Cortex of kidney (tissue), 1 donor: ENCODE data around the gene ZAR1L.

Experiments used
- DNase-seq: peaks from one replicate; lab custom pipeline; 2025; lab: John Stamatoyannopoulos, UW

ZAR1L gene

GRCh38 chr13:32302461-32302860 is 12.7 kb downstream of the ZAR1L start:
- DNase-seq = no peak

GRCh38 chr13:32300920-32301319 is 14.2 kb downstream of the ZAR1L start:
- DNase-seq = no peak

GRCh38 chr13:32300406-32300805 is 14.8 kb downstream of the ZAR1L start:
- DNase-seq = no peak

- DNase-seq = no peak
These were observed 15.3 kb downstream of the ZAR1L start for GRCh38 chr13:32299893-32300292.

- no peak for DNase-seq
These were observed 16.5 kb downstream of the ZAR1L start for GRCh38 chr13:32298695-32299094.

DNA sequence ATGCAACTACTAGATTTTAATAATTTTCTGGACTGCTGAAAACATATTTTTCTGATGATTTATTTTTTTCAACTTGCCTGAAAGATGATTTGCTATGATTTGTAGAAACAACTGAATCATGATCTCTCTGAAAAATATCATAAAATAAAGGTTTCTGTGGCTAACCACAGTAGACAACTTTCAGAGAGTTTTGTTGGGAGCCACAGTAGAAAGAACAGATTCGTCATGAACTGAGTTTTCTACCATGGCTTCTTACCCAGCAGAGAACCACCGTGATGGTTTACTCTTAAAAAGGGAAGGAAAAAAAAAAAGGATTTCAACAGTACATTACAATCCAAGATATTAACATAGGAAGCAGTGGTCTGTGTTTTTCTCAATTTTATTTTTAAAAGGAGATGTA is 18.0 kb downstream of the ZAR1L start:
- DNase-seq = no peak

DNA sequence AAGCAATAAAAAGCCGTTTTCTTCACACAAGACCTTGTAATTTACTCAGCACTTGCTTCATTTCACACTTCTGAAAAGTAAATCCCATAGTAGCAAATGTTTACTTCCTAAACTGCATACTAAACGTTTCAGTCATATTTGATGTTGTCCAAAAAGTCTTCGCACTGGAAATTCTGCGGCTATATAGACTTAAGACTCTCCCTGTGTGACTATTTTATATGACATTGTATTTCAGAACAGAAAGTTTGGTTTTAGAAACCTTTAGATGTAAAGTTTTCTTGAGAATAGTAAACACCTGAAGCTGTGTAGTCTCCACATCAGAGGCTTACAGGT is 29.6 kb downstream of the ZAR1L start:
- DNase-seq = no peak

- no peak for DNase-seq
These were observed 30.1 kb downstream of the ZAR1L start for GRCh38 chr13:32284927-32285632.

DNA sequence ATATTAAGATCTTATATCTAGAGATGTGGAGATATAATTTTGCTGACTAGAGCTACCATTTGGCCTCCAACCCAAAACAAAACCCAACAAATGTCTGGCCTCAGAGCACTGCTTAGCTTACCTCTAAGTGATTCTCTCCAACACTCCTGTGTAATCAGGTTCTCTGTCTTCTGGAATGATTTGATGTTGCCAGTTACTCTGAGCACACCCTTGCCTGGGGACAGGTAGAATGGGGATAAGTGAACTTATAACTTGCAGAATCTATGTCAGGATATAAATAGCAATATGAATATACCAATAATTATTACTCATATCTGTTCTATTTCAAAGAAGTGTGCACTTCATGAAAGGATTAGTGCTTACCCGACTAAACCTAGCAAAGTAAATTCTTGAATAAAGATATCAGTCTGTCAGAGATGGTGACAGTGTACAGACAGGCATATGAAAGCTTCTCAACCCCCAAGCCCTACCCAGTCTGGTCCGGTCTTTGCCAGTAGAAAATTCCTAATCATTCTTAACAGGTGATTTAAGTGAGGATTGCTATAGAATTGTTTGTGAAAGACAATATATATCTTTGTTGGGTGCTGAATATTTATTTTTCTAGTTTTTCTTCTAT is 33.0 kb downstream of the ZAR1L start:
- DNase-seq = no peak

DNA sequence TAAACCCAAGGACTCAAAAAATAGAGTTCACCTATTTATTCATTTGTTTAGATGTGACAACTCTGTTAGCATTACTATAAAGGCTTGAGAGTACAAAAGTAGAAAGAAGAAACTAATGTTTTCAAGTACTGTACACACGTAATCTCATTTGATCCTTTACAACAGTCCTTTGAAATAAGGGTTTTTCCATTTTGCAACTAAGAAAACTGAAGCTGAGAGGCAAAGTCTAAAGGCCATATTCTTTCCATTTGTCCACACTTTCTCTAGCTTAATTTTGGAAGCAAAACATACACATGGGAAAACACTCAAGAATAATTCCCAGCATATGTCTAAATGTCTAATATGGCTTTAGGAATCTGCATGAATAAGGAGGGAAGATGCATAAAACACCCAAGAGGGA is 34.1 kb downstream of the ZAR1L start:
- DNase-seq = no peak

DNA sequence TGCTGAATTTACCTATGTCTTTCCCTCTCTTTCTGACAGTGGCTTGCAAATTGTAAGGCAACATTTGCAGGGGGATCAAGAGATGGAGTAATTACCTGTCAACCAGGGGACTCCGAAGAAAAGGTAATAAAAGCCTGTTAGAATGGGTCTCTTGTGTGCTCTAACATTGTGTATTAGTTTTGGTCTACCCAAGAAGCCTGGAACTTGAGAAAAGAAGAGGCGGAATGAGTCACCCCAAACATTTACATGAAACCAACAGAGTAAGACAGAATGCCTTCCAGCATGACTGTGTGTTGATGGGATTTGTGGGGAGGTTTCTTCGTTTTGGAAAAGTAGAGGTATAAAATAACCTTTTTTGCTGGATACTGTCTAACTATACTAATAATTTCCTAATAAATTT is 36.7 kb downstream of the ZAR1L start:
- no peak for DNase-seq

DNA sequence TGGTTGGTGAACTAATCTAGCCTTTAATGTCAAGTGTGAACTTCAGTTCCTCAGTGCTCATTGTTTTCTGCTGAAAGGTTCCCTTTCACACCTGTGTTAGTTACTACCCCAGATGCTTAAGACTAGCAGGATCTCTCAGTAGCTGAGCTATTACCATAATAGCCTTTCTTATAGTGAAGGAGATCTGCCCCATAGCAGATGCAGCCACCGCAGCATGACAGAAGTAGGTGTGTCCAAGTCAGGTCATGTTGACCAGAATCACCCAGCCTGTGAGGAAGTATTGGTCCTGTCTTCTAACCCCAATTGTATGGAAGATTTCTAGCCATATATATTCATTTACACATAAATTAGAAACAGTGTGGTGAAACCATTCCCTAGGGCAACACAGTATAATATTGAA is 37.3 kb downstream of the ZAR1L start:
- DNase-seq = no peak

DNA sequence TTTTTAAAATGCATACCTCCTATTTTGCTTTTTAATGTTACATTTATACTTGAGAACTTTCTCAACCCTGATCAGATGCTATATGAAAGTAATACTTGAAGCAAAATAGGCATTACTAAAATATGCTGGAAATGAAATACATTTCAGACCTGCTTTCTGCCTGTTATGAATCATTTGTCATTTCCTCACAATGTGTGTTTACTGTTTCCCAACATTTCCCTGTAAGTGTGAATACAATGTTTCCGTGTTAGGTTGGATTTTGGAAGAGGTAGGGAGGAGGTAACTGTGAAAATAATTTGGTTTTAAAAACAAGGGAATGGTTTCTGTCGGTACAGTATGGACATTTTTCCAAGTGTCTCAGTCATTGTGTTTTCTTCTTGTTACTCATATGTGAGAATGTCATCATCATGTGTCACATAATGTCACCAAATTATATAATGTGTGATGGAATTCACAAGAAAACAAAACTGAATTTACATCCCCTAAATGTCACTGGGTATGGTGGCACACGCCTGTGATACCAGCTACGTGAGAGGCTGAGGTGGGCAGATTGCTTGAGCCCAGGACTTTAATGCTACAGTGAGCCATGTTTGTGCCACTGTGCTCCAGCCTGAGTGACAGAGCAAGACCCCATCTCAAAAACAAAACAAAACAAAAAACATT is 43.0 kb downstream of the ZAR1L start:
- no peak for DNase-seq

DNA sequence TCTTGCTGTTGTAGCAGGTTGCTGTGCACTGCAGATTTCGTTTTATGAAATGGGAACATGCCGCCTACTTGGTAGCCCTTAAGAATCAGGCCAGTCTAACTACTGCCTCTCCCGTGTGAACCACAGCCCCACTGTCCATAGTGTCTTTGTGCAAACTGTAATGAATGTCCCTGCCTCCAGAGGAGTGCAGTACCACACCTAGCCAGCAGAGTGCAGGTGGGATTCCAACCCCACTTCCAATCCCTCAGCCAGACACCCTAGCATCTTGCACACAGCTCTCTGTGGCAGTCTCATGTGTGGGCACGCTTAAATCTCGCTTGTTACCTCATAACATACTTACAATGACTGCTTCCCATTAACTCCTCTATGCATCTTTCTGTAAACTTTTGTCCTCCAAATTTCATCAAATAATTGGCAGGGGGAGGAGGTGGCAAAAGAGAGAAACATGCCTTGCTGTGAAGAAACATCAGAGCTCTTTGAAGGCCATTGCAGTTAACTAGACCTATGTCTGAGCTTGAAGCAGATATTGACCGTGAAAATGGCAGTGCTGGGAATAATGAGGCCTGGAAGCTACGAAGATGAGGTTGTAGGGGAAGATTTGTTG is 47.2 kb downstream of the ZAR1L start:
- DNase-seq = no peak

DNA sequence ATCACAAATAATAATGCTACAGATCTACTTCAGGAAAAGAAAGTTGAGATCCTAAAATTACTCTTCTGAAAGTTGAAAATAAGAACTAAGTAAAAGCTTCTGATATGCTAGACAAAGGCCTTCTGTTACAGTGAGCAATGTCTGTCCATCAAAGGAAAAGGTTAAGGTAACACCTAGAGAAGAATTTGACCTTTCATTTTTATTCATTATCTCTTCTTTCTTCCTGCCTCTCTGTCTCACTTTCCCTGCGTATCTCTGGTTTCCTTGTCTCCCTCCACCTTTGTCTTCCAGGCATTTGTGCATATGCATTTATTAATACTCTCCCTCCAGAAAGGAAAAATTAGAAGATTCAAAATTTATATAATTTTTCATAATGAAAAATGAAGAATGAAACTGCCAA is 49.0 kb downstream of the ZAR1L start:
- DNase-seq = no peak

GRCh38 chr13:32265726-32266125 is 49.4 kb downstream of the ZAR1L start:
- no peak for DNase-seq

DNA sequence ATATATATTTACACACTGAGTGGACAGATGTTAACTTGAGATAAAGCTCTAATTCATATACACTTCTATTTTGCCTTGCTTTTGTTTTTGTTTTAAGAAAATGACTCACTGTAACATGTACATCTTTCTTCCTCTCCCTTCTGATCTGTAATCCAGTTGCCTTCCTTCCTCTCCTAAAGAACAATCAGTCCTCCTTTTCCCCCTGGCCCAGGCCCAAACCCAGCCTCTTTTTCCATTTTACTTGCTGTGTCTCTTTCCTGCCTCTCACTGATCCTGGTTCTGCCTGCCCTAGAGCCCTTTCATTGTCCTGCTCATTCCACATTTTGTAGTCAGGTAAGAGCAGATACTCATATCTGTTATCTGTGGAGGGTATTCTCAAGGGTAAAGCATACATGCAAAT is 50.8 kb downstream of the ZAR1L start:
- DNase-seq = no peak

- no peak for DNase-seq
These were observed 52.5 kb downstream of the ZAR1L start for GRCh38 chr13:32262619-32263018.

DNA sequence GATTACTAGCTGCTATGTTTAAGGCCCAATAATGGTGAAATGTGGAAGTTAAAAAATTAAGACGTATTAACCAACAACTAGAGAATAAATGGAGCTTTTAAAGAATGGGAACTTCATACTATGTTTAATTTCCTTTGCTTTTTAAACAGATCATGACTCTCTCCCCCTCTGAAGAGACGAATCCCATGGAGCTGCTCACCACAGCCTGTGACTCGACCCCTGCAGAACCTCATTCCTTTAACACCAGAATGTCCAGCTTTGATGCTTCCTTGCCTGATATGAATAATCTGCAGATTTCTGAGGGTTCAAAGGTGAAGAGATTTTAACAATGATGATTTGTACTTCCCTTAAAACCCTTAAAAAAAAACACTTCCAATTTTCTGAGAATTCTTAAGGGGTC is 53.0 kb downstream of the ZAR1L start:
- DNase-seq = no peak

DNA sequence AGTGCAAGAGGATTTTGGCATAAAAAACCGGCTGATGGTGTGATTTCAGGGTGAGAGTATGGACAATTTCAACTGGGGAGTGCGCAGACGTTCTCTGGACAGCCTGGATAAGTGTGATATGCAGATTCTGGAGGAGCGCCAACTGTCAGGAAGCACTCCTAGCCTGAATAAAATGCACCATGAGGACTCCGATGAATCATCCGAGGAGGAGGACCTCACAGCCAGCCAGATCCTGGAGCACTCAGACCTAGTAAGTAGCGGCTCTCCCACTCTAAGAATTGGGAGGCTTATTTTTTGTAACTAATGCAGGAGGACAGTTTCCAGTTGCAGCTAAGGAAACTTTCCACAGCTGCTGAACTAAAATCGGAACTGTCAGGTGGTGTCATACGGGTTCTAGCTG is 53.6 kb downstream of the ZAR1L start:
- DNase-seq = no peak

DNA sequence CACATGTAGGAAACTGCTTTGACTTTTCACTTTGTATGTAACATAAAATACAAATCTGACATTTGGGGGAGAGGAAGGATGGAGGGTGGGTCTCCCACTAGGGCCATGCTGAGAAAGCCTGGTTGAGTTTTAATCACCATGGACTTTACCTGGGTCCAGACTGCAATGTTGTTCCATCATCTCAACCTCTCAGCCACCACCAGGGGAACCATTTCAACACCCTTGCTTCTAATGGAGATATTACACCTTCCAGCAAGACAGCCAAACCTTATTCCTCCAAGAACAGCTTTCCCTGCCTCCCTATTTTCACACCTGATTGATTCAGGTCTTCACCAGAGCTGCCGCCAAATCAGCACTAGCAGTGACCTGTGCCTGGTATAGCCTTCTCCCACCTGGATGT is 56.0 kb downstream of the ZAR1L start:
- no peak for DNase-seq

DNA sequence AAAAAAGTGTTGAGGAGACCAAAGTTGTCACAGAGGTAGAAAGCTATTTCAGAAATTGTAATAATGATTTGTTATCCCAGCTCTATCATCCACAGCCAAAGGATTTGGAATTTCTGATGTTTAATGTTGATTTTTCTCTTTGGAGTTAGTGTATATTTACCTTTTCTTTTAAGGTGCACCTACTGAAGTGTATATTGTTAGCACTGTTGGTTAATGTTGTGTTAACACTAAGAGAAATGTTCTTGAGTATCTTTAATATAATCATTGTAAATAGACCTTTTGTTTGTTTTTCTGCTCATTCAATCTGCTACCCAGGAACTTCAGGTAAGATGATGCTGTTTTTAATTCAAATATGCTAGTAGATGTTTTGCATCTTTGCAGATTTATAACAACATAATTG is 57.5 kb downstream of the ZAR1L start:
- no peak for DNase-seq

DNA sequence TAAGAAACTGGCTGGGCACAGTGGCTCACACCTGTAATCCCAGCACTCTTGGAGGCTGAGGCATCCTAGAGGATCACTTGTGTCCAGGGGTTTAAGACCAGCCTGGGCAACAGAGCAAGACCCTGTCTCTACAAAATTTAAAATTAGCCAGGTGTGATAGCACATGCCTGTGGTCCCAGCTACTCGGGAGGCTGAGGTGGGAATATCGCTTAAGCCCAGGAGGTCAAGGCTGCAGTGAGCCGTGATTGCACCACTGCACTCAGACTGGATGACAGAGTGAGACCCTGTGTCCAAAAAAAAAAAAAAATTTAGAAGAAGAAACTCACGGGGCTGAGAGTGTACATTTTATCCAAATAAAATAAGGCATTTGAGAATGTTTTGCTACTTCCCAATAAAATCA is 58.9 kb downstream of the ZAR1L start:
- DNase-seq = no peak
